HT1080 (cell line): ENCODE data around the gene ATP9A. TPM values are rescaled to one million over a fixed set of nuclear protein-coding genes. Genes with fewer than 3 reads are reported as not detected.
A peak's percentile ranks its signal among the peaks of the same experiment; 100 is the strongest.

Experiments
- DNase-seq: peaks from one replicate; pipeline ENCODE4 v3.0.0-alpha.2; 2015; ENCODE audit warnings: low read depth
- total RNA-seq: library from RNA; depleted of rRNA; stranded (reverse); fragments of >200 nt; shearing (Covaris generic); gene quantifications from 2 replicates; pipeline ENCODE4 v1.2.3, GENCODE V29; 2014

ATP9A gene
- total RNA-seq, 1 experiment from 2014 or later, result 3.0 TPM

DNA sequence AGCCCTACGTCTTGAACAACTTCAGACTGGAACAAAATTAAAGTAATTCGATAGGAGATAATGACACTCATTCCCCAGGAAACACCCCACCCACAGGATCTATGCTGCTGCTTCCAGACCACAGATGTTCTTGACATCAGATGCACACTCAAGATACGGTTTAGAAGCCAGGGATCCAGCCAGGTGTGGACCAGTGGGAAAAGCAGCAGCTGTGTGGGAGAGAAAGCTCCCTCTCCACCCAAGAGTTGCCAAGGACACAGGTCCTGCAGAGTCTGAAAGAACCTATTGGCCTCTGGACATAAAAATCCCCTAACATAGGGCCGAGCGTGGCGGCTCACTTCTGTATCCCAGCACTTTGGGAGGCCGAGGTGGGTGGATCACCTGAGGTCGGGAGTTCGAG is 133.9 kb downstream of the ATP9A start:
- DNase-seq, result no peak

DNA sequence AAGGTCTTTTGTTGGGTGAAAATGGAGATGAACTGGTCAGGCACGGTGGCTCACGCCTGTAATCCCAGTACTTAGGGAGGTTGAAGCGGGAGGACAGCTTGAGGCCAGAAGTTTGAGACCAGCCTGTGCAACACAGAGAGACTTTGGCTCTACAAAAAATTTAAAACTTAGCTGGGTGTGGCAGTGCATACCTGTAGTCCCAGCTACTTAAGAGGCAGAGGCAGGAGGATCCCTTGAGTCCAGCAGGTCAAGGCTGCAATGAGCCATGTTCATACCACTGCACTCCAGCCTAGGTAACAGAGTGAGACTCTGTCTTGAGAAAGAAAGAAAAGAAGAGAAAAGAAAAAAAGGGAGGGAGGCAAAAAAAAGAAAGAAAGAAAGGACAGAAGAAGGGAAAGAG is 134.8 kb downstream of the ATP9A start:
- no peak for DNase-seq

DNA sequence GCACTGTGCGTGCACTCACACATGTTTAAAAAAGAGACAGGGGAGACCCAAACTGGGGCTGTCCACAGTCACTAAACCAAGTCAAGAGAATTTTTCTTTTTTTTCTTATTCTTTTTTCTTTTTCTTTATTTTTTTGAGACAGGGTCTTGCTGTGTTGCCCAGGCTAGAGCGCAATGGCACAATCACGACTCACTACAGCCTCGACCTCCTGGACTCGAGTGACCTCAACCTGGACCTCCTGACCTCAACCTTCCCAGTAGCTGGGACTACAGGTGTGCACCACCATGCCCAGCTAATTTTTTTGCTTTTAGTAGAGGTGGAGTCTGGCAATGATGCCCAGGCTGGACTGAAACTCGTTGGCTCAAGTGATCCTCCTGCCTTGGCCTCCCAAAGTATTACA is 136.2 kb downstream of the ATP9A start:
- DNase-seq, result no peak

DNA sequence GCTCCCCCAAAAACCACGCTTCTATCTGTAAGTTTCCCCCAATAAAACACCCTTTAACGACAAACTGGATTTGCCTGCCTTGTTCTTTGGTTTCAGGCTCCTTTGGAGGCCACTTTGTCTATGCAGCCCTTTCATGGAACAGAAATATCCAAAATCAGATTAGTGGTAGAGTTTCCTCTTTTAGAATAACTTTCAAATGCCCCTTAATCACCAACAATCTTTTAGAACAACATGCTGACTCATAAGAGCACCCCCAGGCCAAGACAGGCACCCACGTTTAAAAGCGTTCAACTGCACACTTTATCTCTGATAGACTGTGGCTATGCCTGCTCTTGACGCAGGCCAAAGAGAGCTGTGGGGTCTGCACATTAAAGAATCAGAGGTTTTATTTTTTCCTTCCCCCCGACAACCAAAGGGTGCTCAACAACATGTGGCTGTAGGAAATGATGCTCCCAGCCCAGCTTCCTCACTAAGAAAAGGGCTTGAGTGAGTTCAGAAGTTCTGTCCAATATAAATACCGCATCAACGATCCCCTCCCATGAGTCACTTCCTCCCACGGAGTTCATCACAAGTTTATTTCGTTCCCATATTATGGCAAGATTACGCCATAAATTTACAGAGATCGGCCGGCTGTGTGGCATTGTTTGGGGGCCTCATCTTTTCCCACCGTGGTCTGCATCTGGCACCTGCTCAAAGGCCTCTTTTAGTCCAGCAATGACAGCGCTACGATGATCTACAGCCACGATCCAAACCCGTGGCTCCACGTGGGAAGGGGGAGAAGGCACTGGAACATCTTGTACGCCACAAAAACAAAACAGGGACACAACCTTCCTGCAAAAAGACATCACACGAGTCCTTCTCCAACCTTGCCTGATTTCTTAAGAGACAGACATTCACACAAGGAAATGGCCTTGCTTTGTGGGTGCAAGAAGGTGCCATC is 136.9 kb downstream of the ATP9A start:
- peak; percentile 96 for DNase-seq

DNA sequence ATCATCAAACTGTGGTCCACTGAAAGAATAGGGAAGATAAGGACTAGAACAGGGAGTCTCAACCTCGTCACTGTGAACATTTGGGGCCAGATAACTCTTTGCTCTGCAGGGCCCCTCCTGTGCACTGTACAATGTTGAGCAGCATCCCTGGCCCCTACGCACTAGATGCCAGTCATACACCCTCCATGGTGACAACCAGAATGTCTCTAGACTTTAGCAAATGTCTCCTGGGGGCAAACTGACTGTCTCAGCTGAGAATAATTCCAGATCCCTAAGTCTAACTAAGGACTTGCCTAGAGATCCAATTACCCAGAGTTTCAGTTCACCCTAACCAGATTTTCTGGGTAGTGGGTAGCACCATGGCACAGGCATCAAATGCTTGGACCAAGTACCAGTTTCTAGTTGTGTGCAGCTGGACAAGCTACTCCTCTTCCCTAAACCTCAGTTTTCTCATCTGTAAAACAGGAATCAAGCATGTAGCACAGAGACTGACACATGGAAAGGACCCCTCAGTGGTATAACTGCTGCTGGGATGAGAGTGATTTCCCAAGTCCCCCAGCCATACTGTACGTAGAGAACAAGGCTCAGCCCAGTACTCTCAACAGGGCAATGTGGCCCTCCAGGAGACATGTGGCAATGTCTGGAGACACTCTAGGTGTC is 138.7 kb downstream of the ATP9A start:
- DNase-seq, result no peak

DNA sequence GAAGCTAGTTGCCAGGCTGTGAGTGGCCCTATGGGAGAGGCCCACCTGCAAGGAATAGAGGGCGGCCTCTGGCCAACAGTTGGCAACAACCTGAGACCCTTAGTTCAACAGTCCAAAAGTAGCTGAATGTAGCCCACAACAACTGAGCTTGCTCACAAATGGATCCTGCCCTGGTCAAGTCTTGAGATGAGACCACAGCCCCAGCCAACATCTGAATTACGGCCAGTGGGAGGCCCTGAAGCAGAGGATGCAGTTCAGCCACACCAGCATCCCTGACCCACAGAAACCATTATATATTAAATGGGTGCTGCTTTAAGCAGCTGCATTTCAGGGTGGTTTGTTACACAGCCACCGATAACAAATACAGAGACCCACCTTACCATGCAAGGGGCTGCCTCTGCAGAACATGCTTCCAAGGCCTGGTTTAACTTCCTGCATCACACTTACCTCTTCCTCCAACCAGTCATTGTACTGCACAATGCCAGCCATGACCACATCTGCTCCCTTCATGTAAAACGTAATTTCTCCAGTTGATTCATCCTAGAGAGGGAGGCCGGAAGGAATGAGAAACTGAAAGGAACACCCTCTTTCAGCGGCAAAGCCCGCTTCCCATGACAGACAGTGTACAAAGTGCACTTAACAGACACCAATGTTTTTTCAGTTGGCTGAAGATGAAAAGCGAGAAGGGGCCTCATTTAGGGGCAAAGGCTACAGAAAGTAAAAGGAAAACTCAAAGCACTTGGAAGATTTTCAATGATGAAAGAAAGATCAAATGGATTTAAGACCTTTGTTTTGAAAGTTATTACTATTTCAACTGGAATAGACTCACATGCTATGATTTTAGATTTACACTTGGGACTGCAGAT is 139.4 kb downstream of the ATP9A start:
- peak; percentile 51 for DNase-seq

DNA sequence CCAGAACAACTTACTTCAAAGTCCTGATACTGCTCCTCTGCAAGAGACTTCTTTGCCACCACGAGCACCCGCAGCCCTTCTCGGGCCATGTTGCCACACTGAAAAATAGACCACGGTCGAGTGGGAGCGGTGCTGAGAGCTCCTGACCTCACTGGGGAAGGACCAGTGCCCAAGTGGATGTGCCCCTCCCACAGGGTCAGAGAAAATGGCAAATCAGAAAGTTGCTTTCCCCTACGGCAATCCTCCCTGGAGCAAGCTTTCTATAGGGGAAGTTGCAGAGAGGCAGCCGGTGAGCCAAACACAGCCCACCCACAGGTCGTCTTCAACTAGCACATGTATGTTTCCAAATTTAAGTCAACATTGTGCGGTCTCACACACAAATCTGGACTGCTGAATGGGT is 140.6 kb downstream of the ATP9A start:
- DNase-seq, result no peak

DNA sequence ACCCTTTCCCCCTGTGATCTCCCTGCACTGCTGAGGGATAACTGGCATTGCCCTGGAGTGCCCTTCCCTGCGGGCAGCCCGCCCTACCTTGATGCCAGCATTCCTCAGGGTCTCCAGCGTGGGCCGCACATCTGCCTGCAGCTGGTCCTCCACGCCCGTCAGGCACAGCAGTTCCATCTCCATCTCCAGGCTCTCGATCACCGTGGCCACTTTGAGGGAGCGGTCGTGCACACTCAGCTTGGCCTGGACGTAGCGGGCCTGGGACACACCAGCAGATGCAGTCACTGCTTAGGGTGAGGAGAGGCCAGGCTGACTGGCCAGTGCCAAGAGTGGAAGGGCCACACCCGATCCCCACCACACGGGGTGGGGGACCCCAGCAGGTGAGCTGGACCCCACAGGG is 143.1 kb downstream of the ATP9A start:
- no peak for DNase-seq

DNA sequence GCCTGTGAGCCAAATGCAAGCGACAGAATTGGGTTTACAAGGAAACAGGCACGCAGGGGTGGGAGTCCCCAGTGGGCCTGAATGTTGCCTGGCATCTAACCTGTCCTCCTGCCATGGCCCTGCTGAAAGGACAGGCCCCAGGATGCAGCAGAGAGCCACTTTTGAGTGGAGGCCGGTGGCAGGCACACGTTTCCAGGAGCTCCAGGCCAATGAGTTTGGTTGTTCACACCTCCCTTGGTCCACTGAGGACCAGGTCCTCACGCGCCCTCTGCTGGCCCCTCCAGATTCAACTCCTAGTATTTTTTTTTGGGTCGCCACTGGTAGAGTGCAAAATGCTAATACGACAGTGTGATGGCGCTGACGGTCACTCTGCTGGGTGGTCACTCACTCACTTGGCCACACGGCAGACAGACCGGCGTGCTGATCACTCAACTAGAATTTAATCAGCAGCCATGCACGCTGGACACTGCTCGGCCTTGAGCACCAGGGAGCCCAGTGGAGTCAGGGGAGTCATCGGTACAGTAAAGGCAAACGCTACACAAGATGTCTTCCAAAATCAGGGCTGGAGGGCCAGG is 143.9 kb downstream of the ATP9A start:
- peak; percentile 60 for DNase-seq

DNA sequence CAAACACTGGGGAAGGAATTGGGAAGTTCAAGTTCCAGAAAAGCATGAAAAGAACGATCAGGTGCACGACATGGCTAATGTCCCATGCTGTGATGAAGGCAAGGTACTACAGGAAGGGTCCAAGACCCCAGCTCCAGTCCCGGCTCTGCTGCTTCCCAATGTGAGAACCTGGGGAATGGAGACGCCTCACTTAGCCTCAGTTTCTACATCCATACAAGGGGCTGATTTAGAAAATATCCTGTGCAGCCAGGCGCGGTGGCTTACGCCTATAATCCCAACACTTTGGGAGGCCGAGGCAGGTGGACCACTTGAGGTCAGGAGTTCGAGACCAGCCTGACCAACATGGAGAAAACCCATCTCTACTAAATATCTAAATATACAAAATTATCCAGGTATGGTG is 144.9 kb downstream of the ATP9A start:
- DNase-seq, result no peak

DNA sequence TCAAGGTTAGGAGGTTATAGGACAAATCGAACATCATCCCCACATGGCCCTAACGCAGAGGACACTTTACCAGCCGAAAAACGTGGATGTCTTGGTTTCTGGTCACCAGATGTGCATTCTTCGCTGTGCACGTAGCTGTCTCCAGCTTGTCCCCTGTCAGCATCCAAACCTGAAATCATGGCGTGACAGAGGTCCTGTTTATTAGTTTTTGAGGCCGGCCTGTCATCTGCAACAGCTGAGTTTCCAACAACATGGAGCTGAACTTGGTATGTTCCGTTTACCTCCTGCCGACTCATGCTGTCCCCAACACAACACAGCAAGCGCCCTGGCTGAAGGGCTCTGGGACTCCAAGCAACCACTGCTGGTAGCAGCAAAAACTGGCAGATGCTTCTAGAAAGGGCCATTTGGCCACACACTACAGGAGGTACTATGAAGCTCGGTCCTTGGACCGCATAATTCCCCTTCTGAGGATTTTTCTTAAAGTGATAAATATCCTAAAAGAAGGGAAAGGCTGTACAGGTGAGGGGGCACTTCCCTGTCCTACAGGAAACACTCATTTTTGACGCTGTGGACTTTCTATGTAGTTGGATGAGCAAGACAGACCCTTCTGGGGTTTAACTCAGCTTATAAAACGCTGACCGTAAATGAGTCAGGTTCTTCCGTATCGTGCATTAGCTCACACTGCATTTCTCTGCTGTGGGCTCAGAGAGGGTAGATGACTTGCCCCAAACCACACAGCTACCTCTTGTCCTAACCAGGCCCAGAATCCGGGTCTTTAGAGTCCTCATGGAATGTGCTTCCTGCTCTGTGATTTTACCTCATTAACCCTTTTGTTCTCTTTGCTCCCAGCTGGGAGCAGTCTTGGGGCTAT is 146.0 kb downstream of the ATP9A start:
- DNase-seq, result no peak

DNA sequence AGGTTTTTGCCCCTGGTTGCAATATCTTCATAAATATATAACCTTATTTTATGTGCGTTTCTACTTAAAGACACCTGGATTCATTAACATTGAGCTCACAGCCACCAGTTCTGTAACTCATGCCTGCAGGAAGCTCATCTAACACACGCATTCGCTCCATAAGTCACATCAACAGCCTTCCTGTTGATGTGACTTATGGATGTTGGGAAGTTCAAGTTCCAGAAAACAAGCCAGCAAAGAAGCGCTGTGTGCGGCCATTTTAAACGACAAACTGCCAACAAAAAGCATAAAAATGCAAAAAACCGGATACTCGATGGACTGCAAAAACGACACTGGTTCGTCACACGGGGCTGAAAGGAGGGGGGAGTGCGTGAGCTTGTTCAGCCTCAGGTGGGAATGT is 147.8 kb downstream of the ATP9A start:
- DNase-seq, result no peak

DNA sequence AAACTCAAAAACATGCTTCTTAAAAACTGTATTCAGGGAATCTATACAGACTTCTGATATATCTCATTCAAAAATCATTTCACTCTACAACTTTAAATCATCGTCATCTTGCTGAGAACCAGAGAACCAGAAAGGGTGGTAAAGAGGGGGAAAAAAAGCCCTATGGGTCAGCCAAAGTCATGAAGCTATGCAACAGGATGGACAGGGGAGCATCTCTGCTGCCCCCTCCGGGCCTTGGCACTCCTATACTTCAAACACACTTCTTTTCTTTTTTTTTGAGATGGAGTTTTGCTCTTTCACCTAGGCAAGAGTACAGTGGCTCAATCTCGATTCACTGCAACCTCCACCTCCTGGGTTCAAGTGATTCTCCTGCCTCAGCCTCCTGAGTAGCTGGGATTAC is 152.1 kb downstream of the ATP9A start:
- DNase-seq, result no peak

DNA sequence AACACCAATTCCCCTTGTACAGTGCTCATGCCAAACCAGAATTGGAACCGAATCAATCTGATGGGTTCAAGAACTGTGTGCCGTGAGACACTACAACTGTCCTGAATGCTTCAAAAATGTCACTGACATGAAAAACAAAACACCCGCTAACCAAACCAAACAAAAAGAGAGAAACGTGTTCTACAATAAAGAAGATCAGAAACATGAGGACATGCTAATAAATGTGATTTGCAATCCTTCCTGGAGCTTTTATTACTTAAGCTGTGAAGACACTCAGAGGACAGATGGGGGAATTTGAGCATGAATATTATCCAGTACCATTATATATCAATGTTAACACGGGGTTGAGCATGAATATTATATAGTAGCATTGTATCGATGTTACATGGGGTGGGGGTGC is 153.5 kb downstream of the ATP9A start:
- no peak for DNase-seq

DNA sequence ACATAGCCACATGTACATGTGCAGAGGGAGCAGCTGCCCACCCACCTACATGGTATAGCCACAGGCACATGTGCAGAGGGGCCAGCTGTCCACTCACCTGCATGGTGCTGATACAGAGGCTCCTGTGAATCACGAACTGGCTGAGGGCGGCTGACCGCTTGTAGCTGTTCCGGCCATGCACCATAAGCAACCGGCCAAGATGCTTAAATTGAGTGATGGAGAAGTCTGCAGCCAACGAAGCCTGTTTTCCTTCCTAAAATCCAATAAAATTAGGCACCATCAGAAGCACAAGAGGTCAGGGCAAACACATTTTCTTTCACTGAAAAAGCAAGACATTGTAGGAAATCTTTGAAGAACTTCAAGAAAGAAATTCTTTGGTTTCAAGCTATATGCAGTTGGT is 154.6 kb downstream of the ATP9A start:
- DNase-seq, result no peak

DNA sequence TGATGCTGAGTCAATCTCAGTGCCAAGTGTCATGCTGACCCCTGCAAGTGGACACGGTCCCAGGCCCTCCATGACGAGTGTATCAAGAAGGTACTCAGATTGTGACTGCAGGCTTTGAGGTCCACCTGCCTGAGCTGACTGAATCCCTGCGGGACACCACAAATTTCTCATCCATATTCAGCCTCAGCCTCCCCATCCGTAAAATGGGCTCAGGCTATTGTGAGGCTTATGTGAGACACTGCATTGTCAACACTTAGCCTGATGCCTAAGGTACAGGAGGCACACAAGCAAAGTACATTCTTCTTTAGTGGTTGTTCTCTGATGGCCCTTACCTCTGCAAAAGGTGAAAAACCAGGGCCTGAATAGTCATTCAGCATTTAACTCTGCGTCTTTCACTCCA is 155.3 kb downstream of the ATP9A start:
- no peak for DNase-seq

DNA sequence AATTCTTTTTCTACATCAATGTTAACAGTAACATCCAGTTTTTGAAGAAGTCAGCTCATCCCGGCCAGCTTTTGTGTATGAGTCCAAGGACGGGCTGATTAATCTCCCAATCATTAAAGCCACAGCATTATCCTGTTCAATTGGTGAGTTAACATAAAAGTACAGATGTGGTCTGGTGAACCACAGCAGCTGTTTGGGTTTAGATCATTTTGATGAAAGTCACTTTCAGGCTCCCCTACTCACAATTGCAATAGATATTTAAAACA is 156.6 kb downstream of the ATP9A start:
- no peak for DNase-seq

DNA sequence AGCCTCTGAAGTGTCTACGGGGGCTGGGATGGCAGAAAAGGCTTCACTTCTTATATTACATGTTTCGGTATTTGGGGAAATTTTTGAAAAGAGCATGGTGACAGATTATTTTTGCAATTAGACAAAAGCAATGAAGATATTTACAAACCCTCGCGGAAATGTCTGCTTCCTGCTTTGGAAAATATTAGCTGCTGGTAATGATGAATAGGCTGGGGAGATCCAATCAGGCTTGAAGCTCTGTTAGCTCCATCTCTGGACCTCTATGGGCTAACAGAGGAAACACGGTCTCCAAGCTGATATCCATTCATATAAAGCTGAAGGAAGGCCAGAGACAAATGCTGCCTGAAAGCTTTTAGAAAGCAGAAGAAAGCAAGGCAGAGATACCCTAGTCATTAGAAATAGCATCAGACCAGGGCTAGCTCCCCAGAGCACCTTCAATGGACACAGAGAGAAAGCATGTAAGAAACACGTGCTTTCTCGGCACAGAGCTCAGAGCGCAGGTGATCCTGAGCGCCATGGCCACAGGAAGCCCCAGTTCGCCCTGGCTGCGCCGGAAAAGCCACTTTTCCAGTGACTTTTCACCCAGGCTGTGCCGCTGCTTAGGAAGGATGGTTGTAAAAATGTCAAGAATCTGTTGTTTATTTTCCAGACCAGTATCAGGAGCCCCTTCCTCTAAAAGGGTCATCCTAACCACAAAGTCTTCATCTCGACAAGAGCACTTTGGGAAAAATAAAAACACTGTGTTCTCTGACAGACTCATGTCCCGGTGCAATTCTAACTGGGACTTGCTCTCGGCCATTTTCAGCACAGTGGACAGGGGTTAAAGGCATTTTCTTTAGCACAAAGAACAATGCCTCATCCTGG is 157.2 kb downstream of the ATP9A start:
- DNase-seq, result no peak

DNA sequence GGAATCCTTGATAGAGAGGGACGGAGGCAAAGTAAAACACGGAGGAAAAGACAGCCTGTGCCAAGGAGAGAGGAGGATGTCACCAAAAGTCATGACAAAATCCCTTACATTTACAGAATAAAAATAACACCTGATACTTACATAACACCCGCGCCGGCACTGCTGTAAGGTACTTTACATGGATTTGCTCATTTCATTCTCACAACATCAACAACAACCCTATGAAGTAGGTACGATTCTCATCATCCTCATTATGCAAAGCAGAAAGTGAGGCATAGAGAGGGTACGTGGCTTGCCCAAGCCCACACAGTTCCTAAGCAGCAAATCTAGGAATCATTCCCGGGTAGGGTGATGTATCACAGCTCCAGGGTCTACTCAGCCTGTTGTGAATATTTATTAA is 158.1 kb downstream of the ATP9A start:
- no peak for DNase-seq

DNA sequence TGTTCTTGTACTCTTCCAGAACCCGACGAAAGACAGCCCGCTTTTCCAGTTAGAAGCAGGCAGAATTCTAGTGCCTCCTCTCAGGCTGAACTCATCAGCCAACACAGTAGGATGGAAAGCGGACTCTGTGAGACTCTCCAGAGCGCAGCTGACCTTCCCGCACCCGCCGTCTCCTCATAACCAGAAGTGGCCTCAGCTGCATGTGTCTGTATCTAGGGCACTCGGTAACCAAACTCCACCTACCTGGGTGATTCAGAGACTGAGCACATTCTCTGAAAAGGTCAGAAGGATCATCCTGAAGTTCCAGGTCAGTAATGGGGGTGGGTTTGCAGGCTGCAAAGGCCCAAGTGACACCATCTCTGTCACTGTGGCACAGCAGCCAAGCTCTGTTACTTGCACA is 158.9 kb downstream of the ATP9A start:
- no peak for DNase-seq
